GM18873 (cell line): Measurements from ENCODE around the gene MYORG.

ENCODE experiments used
- ATAC-seq: cut with Tn5 transposase; IDR thresholded peaks from one replicate; pipeline ENCODE4 v1.9.1; 2021; ENCODE audit warnings: mild to moderate bottlenecking, moderate library complexity, moderate number of reproducible peaks; ENCODE audit not compliant: unreplicated experiment, low FRiP score

Gene MYORG

GRCh38 chr9:34376596-34377403 lies at the start of gene MYORG:
Gene MYORG (minus strand): TSS chr9:34376898. CDS start chr9:34372943, 3,955 bp downstream.
- peak; percentile 69 for ATAC-seq

DNA sequence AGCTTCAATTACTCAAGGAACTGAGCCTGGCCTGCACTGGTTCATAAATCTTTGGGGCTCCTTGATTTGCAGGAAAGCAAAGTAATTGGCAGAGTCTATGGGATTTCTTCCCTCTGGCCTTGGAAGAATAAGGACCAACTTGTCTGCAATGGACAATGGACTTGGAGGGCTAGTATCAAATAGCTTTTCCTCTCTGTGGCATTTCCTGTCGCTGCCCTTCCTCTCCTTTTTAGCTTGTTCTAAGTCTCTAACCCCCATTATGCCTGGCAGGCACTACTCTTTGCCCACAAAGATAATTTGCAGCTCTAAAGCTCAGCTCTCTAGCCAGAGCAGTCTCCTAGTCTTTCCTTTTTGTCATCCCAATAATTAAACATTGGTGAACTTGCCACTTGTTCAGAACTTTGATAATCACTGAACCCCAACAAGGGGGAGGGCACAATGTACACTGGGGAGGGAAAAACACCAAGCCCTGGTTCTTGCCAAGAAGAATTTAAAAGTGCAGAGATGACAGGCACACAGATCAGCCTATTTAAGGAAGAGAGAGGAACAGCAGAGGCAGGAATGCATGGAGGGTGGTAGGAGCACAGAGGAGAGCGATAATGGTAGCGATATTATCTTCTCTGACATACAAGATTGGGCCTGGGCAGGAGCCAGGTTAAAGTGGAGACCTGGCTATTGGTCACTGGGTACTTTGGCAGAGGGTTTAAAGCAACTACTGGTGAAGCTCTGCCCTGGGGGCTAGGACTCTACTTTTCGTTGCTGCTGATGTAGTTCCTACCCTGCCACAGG lies 43.2 kb upstream of the MYORG start:
- no peak for ATAC-seq

DNA sequence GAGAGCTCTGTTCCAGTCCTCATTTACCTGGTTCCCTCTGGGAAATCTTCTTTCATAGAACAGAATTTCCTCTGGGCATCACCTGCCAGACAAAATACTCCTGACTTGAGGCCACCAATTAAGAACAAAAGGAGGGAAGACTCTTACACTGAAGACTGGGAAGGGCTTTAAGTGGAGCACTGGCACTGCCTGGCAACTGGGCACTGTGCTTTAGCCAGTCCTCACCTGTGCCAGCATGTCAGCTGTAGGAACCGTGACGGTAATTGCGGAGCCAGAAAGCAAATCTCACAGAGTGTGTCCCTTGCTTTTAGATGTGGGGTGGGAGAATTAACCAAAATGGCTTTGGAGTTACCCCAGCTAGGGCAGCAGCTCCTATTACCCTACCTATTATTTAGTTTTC lies 41.0 kb upstream of the MYORG start:
- no peak for ATAC-seq

DNA sequence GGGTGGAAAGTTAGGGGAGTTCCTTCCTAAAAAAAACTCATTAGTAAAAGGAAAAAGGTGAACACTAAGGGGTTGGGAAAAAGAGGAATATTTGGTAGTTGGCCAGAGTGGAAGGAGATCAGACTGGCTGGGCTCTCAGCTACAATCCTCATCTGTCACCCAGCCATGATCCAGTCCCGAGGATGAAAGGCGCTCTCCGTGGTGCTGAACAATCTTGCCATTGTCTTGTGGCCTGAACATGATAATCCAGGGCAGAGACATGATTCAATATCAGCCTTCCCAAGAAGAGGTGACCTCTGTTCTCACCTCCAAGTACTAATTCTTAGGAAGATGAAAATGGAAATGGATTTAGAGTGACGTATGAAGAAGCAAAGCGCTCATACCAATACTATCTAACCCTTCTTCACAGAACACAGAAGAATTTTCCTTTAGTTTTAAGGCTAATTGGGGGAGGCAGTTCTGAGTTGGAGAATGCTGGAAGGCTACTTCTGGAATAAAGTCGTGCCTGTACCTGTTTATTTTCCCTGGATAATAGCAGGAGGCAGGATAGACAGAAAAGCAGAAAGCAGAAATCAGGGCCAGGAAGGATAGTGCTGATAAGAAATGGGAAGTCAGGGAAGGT lies 36.6 kb upstream of the MYORG start:
- no peak for ATAC-seq

DNA sequence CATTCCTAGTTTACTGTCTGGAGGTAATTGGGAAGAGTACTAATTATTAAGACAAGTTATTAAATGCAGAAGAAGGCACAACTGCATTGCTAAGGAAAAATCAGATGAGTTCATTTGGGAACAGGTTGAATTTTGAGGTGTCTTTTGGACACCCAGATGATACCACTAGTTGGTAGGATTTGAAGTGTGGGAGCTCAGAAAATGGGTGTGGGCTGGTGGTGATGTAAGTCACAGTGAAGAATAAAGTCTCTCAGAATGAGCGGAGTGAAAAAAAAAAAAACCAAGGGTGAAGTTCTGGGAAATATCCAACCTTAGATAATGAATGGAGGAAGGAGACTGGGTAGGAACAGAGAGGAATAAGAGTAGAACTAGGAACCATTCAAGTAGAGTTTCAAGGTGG lies 35.6 kb upstream of the MYORG start:
- no peak for ATAC-seq

GRCh38 chr9:34409154-34409553 lies 32.5 kb upstream of the MYORG start:
- no peak for ATAC-seq

DNA sequence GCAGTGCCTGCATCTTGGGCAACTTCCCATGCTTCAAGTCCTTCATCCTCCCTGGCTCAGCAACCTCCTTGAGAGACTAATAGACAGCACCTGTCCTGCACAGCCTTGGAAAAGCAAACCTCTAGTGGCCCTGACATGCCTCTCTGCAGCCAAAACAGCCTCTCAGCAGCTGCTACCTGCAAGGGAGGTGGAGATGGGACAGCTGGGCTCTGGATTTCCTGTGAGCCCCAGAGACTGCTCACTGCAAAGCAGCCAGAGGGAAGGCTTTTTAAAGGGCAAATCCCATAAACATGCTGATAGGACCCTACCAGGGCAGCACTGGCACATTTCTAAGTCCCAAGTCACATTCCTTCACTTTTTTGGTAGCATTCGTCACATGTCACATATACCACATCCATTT lies 31.5 kb upstream of the MYORG start:
- no peak for ATAC-seq

DNA sequence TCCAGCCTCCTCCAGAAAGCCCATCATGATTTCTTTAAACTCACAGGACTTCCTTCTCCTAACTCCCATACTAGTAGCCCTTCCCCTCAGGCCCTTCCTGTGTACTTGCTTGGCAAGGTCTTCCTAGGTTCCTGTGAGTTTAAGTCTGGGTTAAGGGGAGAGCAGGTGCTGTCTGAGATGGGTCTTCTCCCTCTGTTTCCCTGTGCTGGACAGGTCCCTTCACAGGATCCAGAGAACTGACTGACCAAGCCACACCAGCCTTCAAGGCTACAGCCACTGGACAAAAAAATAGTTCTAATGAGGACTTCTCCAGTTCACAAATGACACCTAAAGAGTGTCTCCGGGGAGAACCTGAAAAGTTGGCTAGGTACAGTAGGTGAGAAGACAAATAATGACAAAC lies 29.5 kb upstream of the MYORG start:
- no peak for ATAC-seq

DNA sequence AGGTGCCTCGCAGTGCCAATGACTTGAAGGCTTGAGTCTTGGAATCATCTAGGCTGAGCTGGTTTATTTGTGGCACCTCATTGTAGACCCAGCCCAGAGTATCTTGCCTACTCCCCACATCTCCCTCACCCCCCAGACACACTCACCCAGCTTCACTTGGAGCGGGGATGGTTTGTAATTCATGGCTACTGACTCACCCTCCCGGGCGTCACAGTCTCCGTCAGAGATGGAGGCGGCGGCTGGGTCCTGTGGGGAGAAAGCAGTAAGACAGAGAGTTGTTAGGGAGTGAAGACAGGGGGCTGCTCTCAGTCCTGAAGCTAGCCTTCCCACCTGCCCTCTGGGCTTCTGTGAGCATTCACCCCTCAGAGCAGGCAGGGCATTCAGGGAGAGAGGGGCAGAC lies 29.0 kb upstream of the MYORG start:
- ATAC-seq, result no peak

GRCh38 chr9:34403554-34404380 lies 27.1 kb upstream of the MYORG start:
- ATAC-seq, result no peak

DNA sequence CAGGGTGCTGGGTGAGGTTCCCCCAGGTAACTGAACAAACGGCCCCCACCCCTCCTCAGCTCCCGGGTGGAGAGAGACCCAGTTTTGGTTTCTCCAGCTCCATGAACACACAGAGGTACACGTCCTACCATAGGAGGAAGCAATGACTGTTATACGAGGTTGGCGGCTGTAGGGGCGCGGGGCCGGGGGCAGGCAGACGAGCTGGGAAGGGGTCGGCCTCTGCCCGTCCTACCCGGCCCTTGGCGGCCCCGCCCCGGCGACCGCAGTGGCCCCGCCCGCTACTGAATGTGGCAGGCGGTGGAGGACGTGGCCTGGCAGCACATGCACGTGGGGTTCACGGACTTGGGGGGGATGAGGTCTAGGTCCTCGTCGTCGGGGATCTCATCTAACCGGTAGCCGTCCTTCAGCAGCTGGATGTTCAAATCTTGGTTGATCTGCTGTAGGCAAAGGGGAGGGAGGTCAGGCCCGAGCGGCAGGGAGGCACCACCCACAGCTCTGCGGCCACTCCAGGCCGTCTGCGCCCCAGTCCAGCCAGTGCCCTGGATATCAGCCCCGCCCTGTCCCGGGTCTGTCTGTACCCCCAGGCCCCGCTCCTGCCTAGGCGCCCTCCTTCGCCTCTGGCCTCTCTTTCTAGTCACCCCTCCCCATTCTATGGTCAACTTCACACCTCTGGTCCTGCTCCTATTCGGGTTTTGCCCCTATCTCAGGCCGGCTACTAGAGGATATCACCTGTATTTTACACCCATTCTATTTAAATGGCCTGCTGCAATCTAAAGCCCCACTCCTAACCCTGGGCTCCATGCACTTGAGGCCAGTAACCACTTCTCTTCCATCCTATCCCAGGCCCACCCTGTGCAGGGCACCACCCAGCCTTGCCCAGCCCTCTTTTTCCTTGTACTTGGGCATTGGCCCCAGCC lies 24.2 kb upstream of the MYORG start:
- ATAC-seq, result no peak

- ATAC-seq, result no peak
These were observed 23.6 kb upstream of the MYORG start for GRCh38 chr9:34400275-34400674.

- ATAC-seq, result no peak
These were observed 23.0 kb upstream of the MYORG start for GRCh38 chr9:34399729-34400128.

GRCh38 chr9:34398875-34399274 lies 22.2 kb upstream of the MYORG start:
- ATAC-seq, result no peak

DNA sequence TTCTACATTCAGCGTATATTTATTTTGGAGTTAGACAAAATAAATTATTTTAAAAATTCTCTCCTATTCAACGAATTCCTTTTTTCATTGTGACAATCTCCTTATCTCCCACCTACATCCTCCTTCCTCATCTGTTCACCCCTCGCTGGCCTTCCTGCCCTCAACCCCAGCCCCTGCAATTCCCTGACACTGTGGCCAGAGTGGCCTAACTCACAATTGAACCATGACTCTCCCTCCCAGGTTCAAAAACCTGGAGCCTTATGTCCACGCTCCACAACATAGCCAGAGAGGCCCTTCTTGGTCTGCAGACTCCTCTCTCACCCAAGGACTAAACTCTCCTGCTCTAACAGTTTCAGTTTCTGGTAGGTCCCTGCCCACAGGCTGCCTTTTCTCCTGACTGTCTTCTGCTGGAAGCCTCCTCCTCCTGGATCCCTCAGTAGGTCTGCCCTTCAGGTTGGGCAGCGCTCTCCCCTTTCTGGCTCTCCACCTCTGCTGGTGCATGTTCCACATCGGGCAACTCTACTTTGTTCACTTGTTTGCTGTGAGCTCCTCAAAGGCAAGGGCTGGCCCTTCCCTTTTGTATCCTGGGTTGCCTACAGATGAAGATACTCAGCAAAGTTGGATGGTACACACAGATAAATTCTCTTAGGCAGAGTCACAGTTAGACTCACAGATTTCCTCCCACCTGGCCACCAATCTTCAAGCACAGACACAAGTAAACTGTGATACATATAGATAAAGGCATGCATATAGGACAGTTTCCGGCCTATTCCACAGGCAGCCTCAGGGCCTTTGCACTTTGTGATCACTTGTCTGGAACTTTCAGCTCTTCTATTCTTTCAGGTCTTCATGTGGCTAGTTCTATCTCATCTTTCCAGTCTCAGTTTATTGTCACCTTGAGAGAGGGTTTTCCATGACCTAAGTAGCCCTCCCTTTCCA lies 19.8 kb upstream of the MYORG start:
- no peak for ATAC-seq

DNA sequence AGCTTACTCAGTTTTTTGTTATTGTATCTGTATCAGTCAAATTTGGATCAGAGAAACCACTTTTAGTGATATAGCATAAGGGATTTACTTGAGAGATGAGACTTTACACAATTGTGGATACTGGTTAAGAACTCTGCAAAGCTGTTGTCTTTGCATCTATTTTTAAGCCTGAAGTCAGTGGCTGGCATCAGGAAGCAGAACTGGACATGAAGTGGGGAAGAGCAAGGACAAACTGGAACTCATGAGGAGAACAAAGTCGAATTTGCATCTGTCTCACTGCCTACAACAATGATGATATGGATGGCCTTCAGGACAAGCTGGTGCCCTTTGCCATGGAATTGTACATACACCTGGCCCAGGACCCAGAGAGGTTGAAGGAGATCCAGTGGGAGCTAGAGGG lies 15.8 kb upstream of the MYORG start:
- ATAC-seq, result no peak

DNA sequence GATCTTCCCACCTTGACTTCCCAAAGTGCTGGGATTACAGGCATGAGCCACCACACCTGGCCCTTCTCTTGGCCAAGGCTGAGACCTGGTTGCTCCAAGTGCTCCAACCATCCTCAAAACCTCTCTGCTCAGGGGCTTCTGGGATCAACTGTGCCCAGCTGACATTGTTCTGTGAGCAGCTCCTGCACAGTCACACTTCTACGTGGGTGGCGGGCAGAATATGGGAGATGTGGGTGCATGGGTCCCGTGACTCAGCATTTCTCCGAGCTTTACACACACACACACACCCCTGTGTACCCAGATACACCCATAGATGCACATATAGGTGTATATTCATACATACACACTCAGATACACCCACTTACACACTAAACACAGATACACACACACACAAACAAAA lies 10.5 kb upstream of the MYORG start:
- ATAC-seq, result no peak

DNA sequence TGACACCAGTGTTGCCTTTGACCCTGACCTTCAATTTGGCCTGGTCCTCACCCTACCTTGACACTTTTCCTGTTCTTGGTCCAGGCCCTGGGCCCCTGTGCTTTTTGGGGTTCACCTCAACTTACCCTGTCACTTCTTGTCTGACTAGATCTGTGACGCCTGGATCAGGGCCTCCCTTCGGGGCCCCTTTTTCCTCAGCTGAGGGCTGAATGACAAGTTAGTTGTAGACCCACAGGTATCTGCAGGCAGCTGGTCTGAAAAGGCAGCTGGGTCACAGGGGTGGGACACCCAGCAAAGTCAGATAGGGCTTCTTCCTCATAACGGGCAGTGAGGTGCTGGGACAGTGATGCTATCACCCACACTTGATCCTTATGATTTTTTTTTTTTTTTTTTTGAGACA lies 10.0 kb upstream of the MYORG start:
- ATAC-seq, result no peak
